A549 treated with DMSO at 1 μM for 4 hours (cell line): ENCODE measurements around the gene ACTR3C. TPM values are rescaled to one million over a fixed set of nuclear protein-coding genes. Genes with fewer than 3 reads are reported as not detected.

Experiments used
- total RNA-seq: library from RNA; stranded (reverse); fragments of 200-300 nt; extraction: Qiagen RNA extraction; gene quantifications from 5 replicates; pipeline ENCODE4 v1.2.3, GENCODE V29; 2022; ENCODE audit warnings: low read depth

ACTR3C gene
- total RNA-seq = not detected in 5 replicates

GRCh38 chr7:150322833-150323681 is at the start of gene ACTR3C, which contains the start of gene LRRC61:
TSS of gene ACTR3C (minus strand) at chr7:150323545. CDS start at chr7:150295296, 28,249 bp downstream.
TSS of gene LRRC61 (plus strand) at chr7:150323355. CDS start at chr7:150336862, 13,507 bp downstream.

DNA sequence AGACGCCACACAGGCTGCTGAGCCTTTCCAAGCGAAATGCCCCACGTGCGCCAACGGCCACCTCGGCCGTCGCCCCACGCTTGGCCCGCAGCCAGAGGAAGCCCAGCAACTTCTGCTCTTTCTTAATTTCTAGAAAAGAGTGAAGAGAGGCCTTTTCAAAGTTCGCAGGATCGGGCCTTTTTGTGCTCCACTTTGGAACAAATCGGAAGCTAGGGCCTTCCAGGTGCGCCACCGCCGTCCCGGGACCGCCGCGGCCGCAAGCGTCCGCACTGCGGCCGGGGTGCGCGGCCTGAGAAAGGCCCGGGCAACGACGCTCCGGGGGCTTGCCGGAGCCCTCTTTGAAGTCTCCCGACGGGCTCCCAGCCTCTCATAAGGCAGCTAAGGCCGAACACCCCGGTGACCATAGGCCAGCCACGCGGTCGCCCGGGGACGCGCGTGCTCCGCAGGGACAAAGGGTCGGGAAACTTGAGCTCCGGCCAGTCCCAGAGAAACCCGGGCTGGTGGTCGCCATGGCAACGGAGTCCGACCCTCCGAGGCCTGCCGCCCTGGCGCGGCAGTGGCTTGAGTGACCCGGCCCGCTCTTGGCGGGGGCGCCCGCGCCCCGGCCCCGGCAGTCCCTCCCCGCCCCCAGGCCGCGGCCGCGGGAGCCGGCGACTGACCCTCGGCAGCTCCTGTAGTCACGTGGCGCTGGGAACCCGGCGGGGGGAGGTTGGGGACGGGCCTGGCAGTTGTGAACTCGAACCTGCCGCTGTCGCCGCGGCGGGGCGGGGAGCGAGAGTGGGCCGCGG is 44.9 kb upstream of the ACTR3C start, which contains the start of gene REPIN1:
Gene REPIN1, plus strand, starts transcription at position 727 of the 788 bp plus-strand sequence. CDS start 890 bp downstream, outside the sequence.

GRCh38 chr7:150341263-150342120 is 18.1 kb upstream of the ACTR3C start, which contains the start of gene RARRES2:
TSS of gene RARRES2 (minus strand) at chr7:150341629. CDS start at chr7:150340609, 1,020 bp downstream.

Other genes with a start within 250 kb of the ACTR3C start
- 0.05 to 0.21 TPM (median 0.10 TPM) in 4 of 5 replicates, not detected in the other for gene LRRC61, start 190 bp downstream of the ACTR3C start, total RNA-seq
- gene RARRES2, start 18.1 kb upstream of the ACTR3C start, total RNA-seq = not detected in 5 replicates
- 76.4 to 94.5 TPM (median 87.7 TPM) in 5 replicates for gene REPIN1, start 45.3 kb upstream of the ACTR3C start, total RNA-seq
- 4.1 to 7.5 TPM (median 5.7 TPM) in 5 replicates for gene ZNF775, start 55.8 kb upstream of the ACTR3C start, total RNA-seq
- gene GIMAP8, start 127.1 kb upstream of the ACTR3C start, total RNA-seq = not detected in 5 replicates
- not detected in 5 replicates for gene GIMAP7, start 191.3 kb upstream of the ACTR3C start, total RNA-seq
- not detected in 5 replicates for gene GIMAP4, start 243.8 kb upstream of the ACTR3C start, total RNA-seq